ENCODE results near the gene SLC6A12. TPM values are rescaled to one million over a fixed set of nuclear protein-coding genes. Genes with fewer than 3 reads are reported as not detected.

The SLC6A12 gene
- total RNA-seq, 2 donors from 2014 or later, result not detected

GRCh38 chr12:174124-174523 is 39.8 kb downstream of the SLC6A12 start:
- Mint-ChIP-seq H3K27ac (no peak overlapping the region), H3K27me3 (peaks cover 51% of the 10 kb centered on the region), H3K4me3 (no peak overlapping the region), H3K4me1 (peaks cover 13% of the 10 kb centered on the region), H3K36me3 (ENCODE audit: low read depth) (peaks cover 5% of the 10 kb centered on the region)
- DNase-seq (no peak), ATAC-seq (no peak)
- no peaks in the 10 kb centered on the region for H3K9me3 ChIP-seq (ENCODE audit: control insufficient read depth, low read length, poor library complexity, severe bottlenecking)

- no peak overlapping the region for H3K4me3 Mint-ChIP-seq
- peaks cover 15% of the 10 kb centered on the region for H3K4me1 Mint-ChIP-seq
- no peak overlapping the region for H3K27ac Mint-ChIP-seq
- ATAC-seq (no peak), DNase-seq (no peak)
- peaks cover 49% of the 10 kb centered on the region for H3K27me3 Mint-ChIP-seq
- no peaks in the 10 kb centered on the region for H3K9me3 ChIP-seq (ENCODE audit: control insufficient read depth, low read length, poor library complexity, severe bottlenecking)
- H3K36me3 Mint-ChIP-seq (ENCODE audit: low read depth), result peaks cover 2% of the 10 kb centered on the region
These were observed 41.2 kb downstream of the SLC6A12 start for GRCh38 chr12:172732-173161.

GRCh38 chr12:171743-172676 is 41.9 kb downstream of the SLC6A12 start:
- Mint-ChIP-seq H3K27ac (no peak overlapping the region), H3K27me3 (peaks cover 54% of the 10 kb centered on the region), H3K4me3 (no peak overlapping the region), H3K36me3 (ENCODE audit: low read depth) (peaks cover 2% of the 10 kb centered on the region), H3K4me1 (peaks cover 18% of the 10 kb centered on the region)
- ATAC-seq, result no peak
- H3K9me3 ChIP-seq (ENCODE audit: control insufficient read depth, low read length, poor library complexity, severe bottlenecking), result no peaks in the 10 kb centered on the region
- DNase-seq, result no peak

GRCh38 chr12:171276-171675 is 42.7 kb downstream of the SLC6A12 start:
- Mint-ChIP-seq H3K27ac (peak overlapping the region; percentile 21), H3K4me1 (peaks cover 20% of the 10 kb centered on the region), H3K4me3 (no peak overlapping the region), H3K36me3 (ENCODE audit: low read depth) (peaks cover 2% of the 10 kb centered on the region), H3K27me3 (peaks cover 61% of the 10 kb centered on the region)
- DNase-seq, result no peak
- H3K9me3 ChIP-seq (ENCODE audit: control insufficient read depth, low read length, poor library complexity, severe bottlenecking), result no peaks in the 10 kb centered on the region
- no peak for ATAC-seq

- ATAC-seq (no peak), DNase-seq (no peak)
- Mint-ChIP-seq H3K4me1 (peaks cover 22% of the 10 kb centered on the region), H3K36me3 (ENCODE audit: low read depth) (peaks cover 2% of the 10 kb centered on the region), H3K27me3 (peaks cover 64% of the 10 kb centered on the region), H3K4me3 (no peak overlapping the region), H3K27ac (peak overlapping the region; percentile 21)
- no peaks in the 10 kb centered on the region for H3K9me3 ChIP-seq (ENCODE audit: control insufficient read depth, low read length, poor library complexity, severe bottlenecking)
These were observed 43.4 kb downstream of the SLC6A12 start for GRCh38 chr12:170371-171225.

GRCh38 chr12:169528-170370 is 44.2 kb downstream of the SLC6A12 start:
- ATAC-seq (no peak), DNase-seq (no peak)
- peaks cover 22% of the 10 kb centered on the region for H3K4me1 Mint-ChIP-seq
- H3K9me3 ChIP-seq (ENCODE audit: control insufficient read depth, low read length, poor library complexity, severe bottlenecking), result no peaks in the 10 kb centered on the region
- H3K36me3 Mint-ChIP-seq (ENCODE audit: low read depth), result peaks cover 2% of the 10 kb centered on the region
- no peak overlapping the region for H3K4me3 Mint-ChIP-seq
- H3K27ac Mint-ChIP-seq, result peak overlapping the region; percentile 32
- H3K27me3 Mint-ChIP-seq, result peaks cover 60% of the 10 kb centered on the region

- no peak overlapping the region for H3K4me3 Mint-ChIP-seq
- ATAC-seq, result no peak
These were observed 45.0 kb downstream of the SLC6A12 start for GRCh38 chr12:168763-169525.

GRCh38 chr12:167959-168600 is 45.9 kb downstream of the SLC6A12 start:
- no peak overlapping the region for H3K27ac Mint-ChIP-seq
- H3K4me1 Mint-ChIP-seq, result peaks cover 27% of the 10 kb centered on the region
- no peak for DNase-seq
- peaks cover 2% of the 10 kb centered on the region for H3K36me3 Mint-ChIP-seq (ENCODE audit: low read depth)
- ATAC-seq, result no peak
- no peak overlapping the region for H3K4me3 Mint-ChIP-seq
- no peaks in the 10 kb centered on the region for H3K9me3 ChIP-seq (ENCODE audit: control insufficient read depth, low read length, poor library complexity, severe bottlenecking)
- H3K27me3 Mint-ChIP-seq, result peaks cover 59% of the 10 kb centered on the region

More at GRCh38 chr12:168763-169525, 45.0 kb downstream of the SLC6A12 start:
- peaks cover 2% of the 10 kb centered on the region for H3K36me3 Mint-ChIP-seq (ENCODE audit: low read depth)
- H3K9me3 ChIP-seq (ENCODE audit: control insufficient read depth, low read length, poor library complexity, severe bottlenecking), result no peaks in the 10 kb centered on the region
- H3K27me3 Mint-ChIP-seq, result peaks cover 65% of the 10 kb centered on the region
- peaks cover 27% of the 10 kb centered on the region for H3K4me1 Mint-ChIP-seq
- no peak for DNase-seq
- no peak overlapping the region for H3K27ac Mint-ChIP-seq

- peaks cover 52% of the 10 kb centered on the region for H3K27me3 Mint-ChIP-seq
- H3K4me3 Mint-ChIP-seq, result no peak overlapping the region
- no peak overlapping the region for H3K27ac Mint-ChIP-seq
- no peaks in the 10 kb centered on the region for H3K9me3 ChIP-seq (ENCODE audit: control insufficient read depth, low read length, poor library complexity, severe bottlenecking)
- no peaks in the 10 kb centered on the region for H3K36me3 Mint-ChIP-seq (ENCODE audit: low read depth)
- DNase-seq (no peak), ATAC-seq (no peak)
- H3K4me1 Mint-ChIP-seq, result peaks cover 25% of the 10 kb centered on the region
These were observed 47.4 kb downstream of the SLC6A12 start for GRCh38 chr12:166425-167075.

GRCh38 chr12:165862-166368 is 48.0 kb downstream of the SLC6A12 start:
- peaks cover 2% of the 10 kb centered on the region for H3K9me3 ChIP-seq (ENCODE audit: control insufficient read depth, low read length, poor library complexity, severe bottlenecking)
- Mint-ChIP-seq H3K27ac (no peak overlapping the region), H3K4me1 (peaks cover 25% of the 10 kb centered on the region), H3K27me3 (peaks cover 46% of the 10 kb centered on the region), H3K36me3 (ENCODE audit: low read depth) (no peaks in the 10 kb centered on the region), H3K4me3 (no peak overlapping the region)
- DNase-seq, result no peak
- ATAC-seq, result no peak

- Mint-ChIP-seq H3K36me3 (ENCODE audit: low read depth) (no peaks in the 10 kb centered on the region), H3K4me1 (peaks cover 16% of the 10 kb centered on the region), H3K4me3 (no peak overlapping the region), H3K27me3 (peaks cover 38% of the 10 kb centered on the region), H3K27ac (no peak overlapping the region)
- peaks cover 2% of the 10 kb centered on the region for H3K9me3 ChIP-seq (ENCODE audit: control insufficient read depth, low read length, poor library complexity, severe bottlenecking)
- ATAC-seq (no peak), DNase-seq (no peak)
These were observed 49.8 kb downstream of the SLC6A12 start for GRCh38 chr12:164207-164606.

All from T-helper 17 cell (primary cell).